Type B pancreatic cell (in vitro differentiated cells): Measurements from ENCODE around the gene LAMC3. TPM values are rescaled to one million over a fixed set of nuclear protein-coding genes. Genes with fewer than 3 reads are reported as not detected.
A peak's percentile ranks its signal among the peaks of the same experiment; 100 is the strongest.

Experiments used
- DNase-seq: peaks from one replicate; pipeline ENCODE4 v3.0.0; 2021; ENCODE audit warnings: mixed read lengths; ENCODE audit not compliant: unreplicated experiment; ENCODE audit errors: extremely low spot score
- H3K27ac Mint-ChIP-seq: 2 replicates; pipeline ENCODE4 v1.8.0; 2021; ENCODE audit warnings: mild to moderate bottlenecking, mixed read lengths
- H3K27me3 Mint-ChIP-seq: 2 replicates; pipeline ENCODE4 v1.8.0; 2021; ENCODE audit warnings: mixed read lengths
- H3K36me3 Mint-ChIP-seq: 2 replicates; pipeline ENCODE4 v1.8.0; 2021; ENCODE audit warnings: mixed read lengths
- H3K4me1 Mint-ChIP-seq: one replicate; pipeline ENCODE4 v1.8.0; 2021; ENCODE audit warnings: mixed read lengths; ENCODE audit not compliant: unreplicated experiment
- H3K4me3 Mint-ChIP-seq: 2 replicates; pipeline ENCODE4 v1.8.0; 2021; ENCODE audit warnings: mild to moderate bottlenecking, mixed read lengths
- H3K9me3 Mint-ChIP-seq: 2 replicates; pipeline ENCODE4 v1.8.0; 2021; ENCODE audit warnings: mixed read lengths
- total RNA-seq: library from RNA; stranded (reverse); gene quantifications from 2 replicates; pipeline ENCODE4 v1.2.1, GENCODE V29; 2021; ENCODE audit warnings: low replicate concordance
- TF ChIP-seq, protein P1 (sequence below): fragments of 200-600 bp; sonication (generic); conservative IDR thresholded peaks from 2 replicates; pipeline ENCODE4 v1.5.0; 2021; ENCODE audit warnings: antibody characterized with exemption, mild to moderate bottlenecking

Gene LAMC3
- total RNA-seq, 1 donor from 2014 or later: 7.2 TPM

DNA sequence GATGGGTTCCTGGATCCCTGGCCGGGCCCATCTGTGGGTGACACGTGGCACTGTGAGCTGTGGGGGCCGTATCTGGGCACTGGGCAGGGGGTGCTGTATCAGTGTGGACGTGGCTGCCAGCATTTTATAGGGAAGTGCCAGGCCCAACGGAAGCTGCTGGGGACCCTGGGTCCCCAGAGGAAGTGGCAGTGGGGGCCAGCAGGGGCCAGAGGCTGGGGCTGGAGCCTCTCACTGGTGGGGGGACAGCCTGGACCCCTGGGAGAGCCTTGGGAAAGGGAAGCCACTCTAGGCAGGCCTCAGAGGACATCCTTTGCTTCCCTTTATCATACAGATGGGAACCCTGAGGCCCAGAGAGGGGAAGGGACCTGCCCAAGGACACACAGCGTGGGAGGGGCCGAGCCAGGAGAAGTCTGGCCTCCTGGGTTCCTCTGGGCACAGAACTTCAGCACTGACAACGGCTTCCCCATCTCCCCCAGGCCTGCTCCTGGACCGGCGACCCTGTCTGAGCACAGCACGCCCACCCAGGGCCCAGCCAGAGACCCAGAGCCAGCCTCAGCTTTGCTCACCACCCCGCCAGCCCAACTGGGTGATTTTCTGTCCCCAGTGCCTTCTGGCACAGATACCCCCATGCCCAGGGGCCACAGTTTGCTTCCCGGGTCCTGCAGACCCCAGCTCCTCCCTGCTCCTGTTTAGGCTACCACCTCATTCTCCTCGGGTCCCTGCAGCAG lies 15.5 kb upstream of the LAMC3 start:
- peaks cover 21% of the 10 kb centered on the region for H3K27me3 Mint-ChIP-seq
- H3K4me1 Mint-ChIP-seq: peaks cover 16% of the 10 kb centered on the region
- DNase-seq: no peak
- H3K9me3 Mint-ChIP-seq: no peaks in the 10 kb centered on the region
- TF ChIP-seq, protein P1, sequence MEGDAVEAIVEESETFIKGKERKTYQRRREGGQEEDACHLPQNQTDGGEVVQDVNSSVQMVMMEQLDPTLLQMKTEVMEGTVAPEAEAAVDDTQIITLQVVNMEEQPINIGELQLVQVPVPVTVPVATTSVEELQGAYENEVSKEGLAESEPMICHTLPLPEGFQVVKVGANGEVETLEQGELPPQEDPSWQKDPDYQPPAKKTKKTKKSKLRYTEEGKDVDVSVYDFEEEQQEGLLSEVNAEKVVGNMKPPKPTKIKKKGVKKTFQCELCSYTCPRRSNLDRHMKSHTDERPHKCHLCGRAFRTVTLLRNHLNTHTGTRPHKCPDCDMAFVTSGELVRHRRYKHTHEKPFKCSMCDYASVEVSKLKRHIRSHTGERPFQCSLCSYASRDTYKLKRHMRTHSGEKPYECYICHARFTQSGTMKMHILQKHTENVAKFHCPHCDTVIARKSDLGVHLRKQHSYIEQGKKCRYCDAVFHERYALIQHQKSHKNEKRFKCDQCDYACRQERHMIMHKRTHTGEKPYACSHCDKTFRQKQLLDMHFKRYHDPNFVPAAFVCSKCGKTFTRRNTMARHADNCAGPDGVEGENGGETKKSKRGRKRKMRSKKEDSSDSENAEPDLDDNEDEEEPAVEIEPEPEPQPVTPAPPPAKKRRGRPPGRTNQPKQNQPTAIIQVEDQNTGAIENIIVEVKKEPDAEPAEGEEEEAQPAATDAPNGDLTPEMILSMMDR: no peak
- no peaks in the 10 kb centered on the region for H3K36me3 Mint-ChIP-seq
- no peak overlapping the region for H3K4me3 Mint-ChIP-seq
- H3K27ac Mint-ChIP-seq: no peak overlapping the region

DNA sequence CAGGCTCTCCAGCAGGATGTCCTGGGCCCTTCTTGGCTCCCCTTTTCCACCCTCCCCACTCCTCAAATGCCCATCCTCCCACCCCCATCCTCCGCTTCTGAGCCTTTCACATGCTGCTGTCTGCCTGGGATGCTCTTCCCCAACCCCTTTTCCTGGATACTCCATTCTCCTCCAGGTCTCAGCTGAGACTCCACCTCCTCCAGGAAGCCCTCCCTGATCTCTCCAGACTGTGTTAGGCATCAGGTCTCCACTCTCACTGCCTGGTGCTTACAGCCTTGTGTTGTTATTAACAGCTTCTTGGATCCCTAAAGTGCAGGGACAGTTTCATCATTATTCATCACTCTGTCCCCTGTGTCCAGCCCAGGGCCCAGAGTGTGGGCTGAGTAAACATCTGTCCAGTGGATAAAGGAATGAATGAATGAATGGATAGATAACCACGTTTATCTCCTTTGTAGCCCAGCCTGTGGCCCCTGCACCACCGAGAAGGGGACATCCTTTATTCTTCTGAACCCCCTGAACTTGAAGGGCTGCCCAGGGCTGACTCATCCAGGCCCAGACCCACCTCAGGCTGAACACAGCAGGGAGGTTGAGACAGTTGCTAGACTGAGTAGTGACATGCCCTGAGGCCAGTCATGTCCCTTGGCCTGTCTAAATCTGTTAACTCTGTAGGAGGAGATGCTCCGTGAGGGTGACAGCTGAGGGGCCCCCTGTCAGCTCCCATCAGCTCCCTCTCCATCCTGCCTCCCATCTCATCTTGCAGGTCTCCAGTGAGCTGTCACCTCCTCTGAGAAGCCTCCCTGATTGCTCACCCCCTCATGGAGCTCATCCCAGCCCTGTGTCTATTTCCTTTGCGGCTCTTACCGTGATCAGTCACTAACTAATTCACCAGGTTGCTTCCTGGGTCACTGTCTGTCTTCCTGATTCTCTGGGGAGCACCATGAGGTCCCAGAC lies 14.6 kb upstream of the LAMC3 start:
- Mint-ChIP-seq H3K27ac (no peak overlapping the region), H3K36me3 (no peaks in the 10 kb centered on the region), H3K4me1 (peaks cover 16% of the 10 kb centered on the region), H3K4me3 (no peak overlapping the region), H3K9me3 (no peaks in the 10 kb centered on the region), H3K27me3 (peaks cover 29% of the 10 kb centered on the region)
- DNase-seq: no peak
- TF ChIP-seq, protein P1: no peak

DNA sequence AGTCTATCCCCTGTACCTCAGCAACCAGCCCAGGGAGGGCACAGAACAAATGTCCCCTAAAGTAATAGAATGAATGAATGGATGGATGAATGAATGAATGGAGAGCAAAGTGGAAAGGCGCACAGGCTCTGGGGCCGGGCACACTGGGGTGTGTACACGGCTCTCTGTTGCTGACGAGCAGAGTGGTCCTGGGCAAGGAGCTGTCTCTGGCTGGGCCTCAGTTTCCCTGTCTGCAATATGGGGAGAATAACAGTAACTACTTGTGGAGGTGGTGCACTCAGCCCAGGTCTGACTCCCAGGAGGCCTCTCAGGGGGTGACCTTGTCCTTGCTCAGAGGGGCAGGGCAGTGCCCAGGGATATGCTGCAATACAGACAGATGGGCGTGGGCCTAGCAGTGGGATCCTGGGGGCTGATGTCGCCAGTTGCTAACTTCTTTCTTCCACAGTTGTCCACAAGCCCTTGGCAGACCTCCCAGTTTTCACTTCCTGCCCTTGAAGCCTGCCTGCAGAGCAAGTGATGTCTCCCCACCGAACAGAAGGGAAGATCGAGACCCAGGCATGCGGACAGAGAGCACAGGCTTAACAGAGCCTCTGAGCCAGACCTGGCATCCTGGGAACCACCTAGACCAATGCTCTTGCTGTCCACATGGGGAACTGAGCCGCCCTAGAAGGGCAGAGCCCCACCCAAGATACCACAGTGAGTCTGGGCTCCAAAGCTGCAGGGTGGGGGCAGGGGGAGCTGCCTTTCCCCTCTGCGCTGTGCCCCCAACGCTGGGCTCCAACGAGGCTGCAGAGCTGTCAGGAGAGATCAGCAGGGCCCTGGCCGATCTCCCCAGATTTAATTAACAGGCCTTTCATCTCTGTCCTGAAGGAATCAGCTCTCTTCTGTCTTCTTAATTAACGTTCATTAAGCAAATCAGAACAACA lies 13.6 kb upstream of the LAMC3 start:
- H3K4me1 Mint-ChIP-seq: peaks cover 15% of the 10 kb centered on the region
- no peaks in the 10 kb centered on the region for H3K9me3 Mint-ChIP-seq
- no peak for DNase-seq
- peak overlapping the region; percentile 26 for H3K27ac Mint-ChIP-seq
- H3K27me3 Mint-ChIP-seq: peaks cover 36% of the 10 kb centered on the region
- no peaks in the 10 kb centered on the region for H3K36me3 Mint-ChIP-seq
- TF ChIP-seq, protein P1: no peak
- H3K4me3 Mint-ChIP-seq: no peak overlapping the region

DNA sequence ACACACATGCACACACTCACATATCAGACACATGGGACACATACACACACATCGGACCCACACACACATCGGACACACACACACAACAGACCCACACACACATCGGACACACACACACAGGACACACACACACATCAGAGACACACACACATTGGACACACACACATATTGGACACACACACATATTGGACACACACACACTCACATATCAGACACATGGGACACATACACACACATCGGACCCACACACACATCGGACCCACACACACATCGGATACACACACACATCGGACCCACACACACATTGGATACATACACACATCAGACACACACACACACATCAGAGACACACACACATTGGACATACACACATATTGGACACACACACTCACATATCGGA lies 12.8 kb upstream of the LAMC3 start:
- H3K4me1 Mint-ChIP-seq: peaks cover 10% of the 10 kb centered on the region
- H3K27ac Mint-ChIP-seq: no peak overlapping the region
- TF ChIP-seq, protein P1: no peak
- no peaks in the 10 kb centered on the region for H3K36me3 Mint-ChIP-seq
- DNase-seq: no peak
- H3K9me3 Mint-ChIP-seq: no peaks in the 10 kb centered on the region
- peaks cover 35% of the 10 kb centered on the region for H3K27me3 Mint-ChIP-seq
- H3K4me3 Mint-ChIP-seq: no peak overlapping the region
